GM18519 (cell line): ENCODE measurements around the gene ST14.

Experiments
- ATAC-seq: cut with Tn5 transposase; IDR thresholded peaks from one replicate; pipeline ENCODE4 v1.9.1; 2021; ENCODE audit warnings: mild to moderate bottlenecking, moderate library complexity; ENCODE audit not compliant: unreplicated experiment, low FRiP score

The ST14 gene

DNA sequence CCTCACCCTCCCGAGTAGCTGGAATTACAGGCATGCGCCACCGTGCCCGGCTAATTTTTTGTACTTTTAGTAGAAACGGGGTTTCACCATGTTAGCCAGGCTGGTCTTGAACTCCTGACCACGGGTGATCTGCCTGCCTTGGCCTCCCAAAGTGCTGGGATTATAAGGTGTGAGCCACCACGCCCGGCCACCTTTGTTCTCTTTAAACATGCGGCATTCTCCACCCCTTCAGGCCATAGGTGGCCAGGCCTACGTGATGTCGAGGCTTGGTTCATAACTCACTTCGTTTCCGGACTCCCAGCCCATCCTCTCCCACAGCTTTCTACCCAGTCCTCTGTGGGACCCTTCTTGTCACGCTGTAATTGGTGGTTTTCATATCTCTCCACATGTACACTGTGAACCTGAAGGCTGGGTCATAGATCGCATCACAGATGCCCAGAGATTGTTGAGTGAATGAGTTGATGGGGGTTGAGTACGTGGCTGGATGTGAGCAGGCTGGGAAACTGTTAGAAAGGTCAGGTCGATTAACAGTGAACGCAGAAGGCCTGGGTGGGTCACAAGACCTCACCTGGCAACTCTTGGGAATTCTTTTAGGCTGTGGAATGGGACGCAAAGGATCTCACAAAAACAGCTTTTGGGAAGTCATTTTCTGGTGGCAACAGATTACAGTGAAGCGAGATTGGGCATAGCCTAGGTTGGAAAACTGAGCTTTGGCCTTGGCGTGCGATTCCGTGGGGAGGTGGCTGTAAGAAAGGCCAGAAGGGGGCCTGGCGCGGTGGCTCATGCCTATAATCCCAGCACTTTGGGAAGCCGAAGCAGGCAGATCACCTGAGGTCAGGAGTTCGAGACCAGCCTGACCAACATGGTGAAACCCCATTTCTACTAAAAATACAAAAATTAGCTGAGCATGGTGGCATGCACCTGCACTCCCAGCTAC, 44.5 kb downstream of the ST14 start:
- ATAC-seq, result no peak

- ATAC-seq, result no peak
Observed at GRCh38 chr11:130204703-130205095, 45.1 kb downstream of the ST14 start.

- ATAC-seq, result no peak
Observed at GRCh38 chr11:130206141-130206540, 46.6 kb downstream of the ST14 start.

GRCh38 chr11:130208241-130209127, 48.9 kb downstream of the ST14 start:
- no peak for ATAC-seq

DNA sequence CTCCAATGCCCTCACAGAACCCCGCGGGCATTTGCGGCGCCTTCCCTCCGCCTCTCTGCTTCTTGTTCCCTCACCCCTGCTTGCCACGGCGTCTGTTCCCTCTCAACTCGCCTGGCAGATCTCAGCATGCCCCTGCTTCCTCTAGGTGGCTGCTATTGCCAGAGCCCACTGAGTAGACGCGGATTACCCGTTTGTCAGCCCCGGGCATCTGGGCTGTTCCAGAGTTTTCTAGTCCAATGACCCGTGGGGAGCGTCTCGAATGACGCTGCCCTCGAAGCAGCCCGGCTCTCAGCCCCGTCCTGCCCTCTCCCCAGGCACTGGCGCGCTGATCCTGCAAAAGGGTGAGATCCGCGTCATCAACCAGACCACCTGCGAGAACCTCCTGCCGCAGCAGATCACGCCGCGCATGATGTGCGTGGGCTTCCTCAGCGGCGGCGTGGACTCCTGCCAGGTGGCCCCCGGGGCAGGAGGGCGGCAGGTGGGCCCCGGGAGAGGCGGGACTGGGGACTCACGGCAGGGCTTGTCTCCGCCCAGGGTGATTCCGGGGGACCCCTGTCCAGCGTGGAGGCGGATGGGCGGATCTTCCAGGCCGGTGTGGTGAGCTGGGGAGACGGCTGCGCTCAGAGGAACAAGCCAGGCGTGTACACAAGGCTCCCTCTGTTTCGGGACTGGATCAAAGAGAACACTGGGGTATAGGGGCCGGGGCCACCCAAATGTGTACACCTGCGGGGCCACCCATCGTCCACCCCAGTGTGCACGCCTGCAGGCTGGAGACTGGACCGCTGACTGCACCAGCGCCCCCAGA, 49.7 kb downstream of the ST14 start:
- ATAC-seq, result no peak

GRCh38 chr11:130209954-130210854, 50.6 kb downstream of the ST14 start:
- ATAC-seq, result no peak

DNA sequence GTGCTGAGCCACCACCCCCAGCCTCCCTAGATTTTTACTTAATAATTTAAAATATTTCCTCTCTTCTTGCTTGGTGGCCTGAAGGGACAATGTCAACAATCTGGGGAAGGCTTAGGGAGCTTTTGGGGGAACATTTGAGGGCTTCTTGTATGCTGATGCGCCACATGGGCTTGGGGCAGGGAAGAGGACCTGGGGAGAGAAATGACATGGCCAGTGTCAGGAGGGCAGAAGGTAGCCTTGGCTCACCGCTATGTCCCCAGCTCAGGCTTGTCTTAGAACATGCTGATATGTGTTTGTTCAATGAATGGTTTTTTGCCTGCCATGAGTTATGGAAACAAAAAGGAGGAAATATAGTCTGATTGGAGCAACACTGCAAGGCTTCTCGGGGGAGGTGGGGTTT, 51.6 kb downstream of the ST14 start:
- no peak for ATAC-seq

- no peak for ATAC-seq
Observed at GRCh38 chr11:130211781-130212401, 52.3 kb downstream of the ST14 start.

DNA sequence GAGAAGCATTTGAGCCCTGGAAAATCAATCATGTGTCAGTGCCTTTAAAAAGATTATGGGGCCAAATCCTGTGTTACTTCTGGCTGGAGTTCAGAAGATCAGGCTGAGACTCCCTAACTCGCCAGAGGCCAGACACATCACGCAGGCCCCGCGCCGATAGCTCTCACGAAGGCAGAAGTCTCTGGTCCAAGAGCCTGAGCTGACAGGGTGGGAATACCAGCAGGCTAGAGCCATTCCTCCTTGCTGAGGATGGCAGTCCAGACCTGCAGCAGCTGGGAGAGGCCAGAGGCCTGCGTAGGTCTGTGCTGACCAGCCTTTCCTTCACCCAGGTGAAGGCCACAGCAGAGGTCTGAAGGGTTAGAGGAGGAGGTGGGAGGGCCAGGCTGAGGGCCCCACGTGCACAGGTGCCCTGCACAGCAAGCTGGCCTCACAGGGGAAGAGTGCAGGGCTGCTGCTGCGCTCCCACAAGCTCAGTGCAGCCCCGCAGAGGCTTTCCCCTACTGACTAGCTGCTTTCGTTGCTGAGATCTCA, 52.9 kb downstream of the ST14 start:
- ATAC-seq, result no peak

- ATAC-seq, result peak; percentile 50
Observed at GRCh38 chr11:130213143-130213978, 53.8 kb downstream of the ST14 start.

GRCh38 chr11:130213979-130214281, 54.3 kb downstream of the ST14 start:
- ATAC-seq, result no peak

- no peak for ATAC-seq
Observed at GRCh38 chr11:130214861-130215530, 55.4 kb downstream of the ST14 start.

DNA sequence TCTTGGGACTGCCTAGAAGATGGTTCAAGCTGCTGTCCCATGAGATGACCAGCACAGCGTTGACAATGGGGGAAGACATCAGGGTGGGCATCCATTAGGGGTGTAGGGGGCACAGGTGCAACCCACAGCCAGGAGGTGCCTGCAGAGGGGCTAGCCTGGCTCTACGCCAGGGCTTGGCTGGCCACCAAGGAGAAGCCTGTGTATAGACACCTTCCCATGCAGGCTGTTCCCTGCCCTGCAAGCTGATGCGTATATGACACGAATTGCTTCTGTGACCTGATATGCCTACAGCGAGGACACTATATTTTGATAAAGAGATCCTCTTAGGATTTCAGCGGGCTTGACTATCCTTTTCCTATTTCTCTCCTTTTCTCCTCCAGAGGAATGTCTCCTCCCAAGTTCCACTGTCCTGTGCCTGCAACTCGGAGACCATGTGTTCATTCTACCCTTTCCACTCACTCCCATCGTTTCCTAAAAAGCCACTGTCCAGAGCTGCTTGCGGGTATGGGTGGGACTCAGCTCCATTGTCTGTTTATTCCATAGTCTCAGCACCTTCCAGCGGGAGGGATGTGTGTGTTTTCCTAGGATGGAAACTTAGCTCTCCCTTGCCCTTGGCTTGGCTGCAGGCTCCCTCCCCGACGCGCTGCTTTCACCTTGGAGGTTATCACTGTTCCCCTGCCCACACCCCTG, 56.1 kb downstream of the ST14 start:
- no peak for ATAC-seq

DNA sequence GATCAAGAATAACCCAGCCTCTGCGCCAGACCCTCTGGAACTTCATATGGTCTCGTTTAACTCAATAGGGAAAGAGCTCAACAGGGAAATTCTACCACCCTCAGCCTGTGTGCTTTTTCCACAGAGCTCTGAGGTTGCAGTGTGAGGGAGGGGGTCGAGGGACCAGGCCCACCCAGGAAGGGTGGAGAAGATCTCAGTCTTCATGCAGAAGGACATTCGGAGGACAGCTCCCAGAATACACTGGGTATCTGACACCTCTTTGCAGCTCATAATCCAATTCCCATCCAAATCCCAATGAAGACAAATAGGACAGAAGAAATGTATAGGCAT, 56.6 kb downstream of the ST14 start:
- no peak for ATAC-seq

- no peak for ATAC-seq
Observed at GRCh38 chr11:130216591-130217132, 57.1 kb downstream of the ST14 start.

DNA sequence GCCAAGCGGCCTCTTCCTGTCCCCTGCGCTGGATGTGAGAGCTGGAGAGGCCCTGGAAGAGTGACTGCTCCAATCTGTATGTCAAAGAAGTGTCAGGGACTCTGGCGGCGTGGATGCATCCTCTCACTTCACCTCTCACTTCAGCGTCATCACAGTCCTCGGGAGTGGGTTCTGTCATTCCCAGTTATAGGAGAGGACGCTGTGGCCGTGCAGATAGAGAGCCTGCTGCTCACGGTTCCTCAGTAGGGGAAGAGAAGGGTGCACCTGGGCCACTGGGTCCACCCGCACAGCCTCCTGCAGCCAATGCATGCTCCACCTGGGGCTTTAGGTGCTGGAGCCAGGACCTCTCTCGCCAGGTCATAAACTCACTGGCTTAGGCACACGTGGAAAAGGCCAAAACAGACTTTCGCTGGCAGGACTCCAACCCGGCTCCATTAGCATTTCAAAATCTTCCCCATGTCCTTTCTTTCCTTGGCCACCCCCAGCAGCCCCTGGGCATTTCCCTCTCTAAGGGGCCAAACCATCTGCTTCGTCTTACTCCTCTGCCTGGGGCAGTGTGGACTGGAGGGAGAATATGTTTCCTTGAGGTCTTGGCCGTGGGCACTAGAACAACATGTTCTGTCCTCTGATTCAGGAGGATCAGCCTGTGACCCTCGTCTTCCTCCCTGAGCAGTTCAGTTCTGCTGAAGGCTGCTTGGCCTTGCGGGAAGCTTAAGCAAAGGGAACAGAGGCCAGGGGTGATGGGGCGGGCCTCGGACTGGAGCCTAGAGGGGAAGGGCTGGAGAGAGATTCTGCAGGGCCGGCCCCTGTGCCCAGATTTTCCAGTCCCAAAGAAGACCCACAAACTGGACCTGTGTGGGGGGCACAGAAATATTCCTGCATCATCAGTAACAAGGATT, 57.8 kb downstream of the ST14 start:
- no peak for ATAC-seq
